ENCODE measurements around the gene BCL11A.
A peak's percentile ranks its signal among the peaks of the same experiment; 100 is the strongest.

Gene BCL11A

GRCh38 chr2:60504049-60504448, 49.4 kb downstream of the BCL11A start:
- no peak for DNase-seq

GRCh38 chr2:60502144-60502543, 51.3 kb downstream of the BCL11A start:
- DNase-seq = no peak

GRCh38 chr2:60500861-60501260, 52.6 kb downstream of the BCL11A start:
- no peak for DNase-seq

GRCh38 chr2:60499651-60500265, 53.7 kb downstream of the BCL11A start:
- DNase-seq = peak in 1 of 3 experiments; percentile 15

- no peak for DNase-seq
These were observed 54.5 kb downstream of the BCL11A start for GRCh38 chr2:60498816-60499429.

- no peak for DNase-seq
These were observed 55.2 kb downstream of the BCL11A start for GRCh38 chr2:60498127-60498815.

GRCh38 chr2:60497500-60497899, 56.0 kb downstream of the BCL11A start:
- DNase-seq = no peak

- DNase-seq = no peak
These were observed 56.5 kb downstream of the BCL11A start for GRCh38 chr2:60496956-60497355.

- no peak for DNase-seq
These were observed 57.0 kb downstream of the BCL11A start for GRCh38 chr2:60496475-60496874.

GRCh38 chr2:60495041-60495625, 58.3 kb downstream of the BCL11A start:
- DNase-seq = no peak

GRCh38 chr2:60493804-60494387, 59.6 kb downstream of the BCL11A start:
- DNase-seq = no peak

- no peak for DNase-seq
These were observed 60.9 kb downstream of the BCL11A start for GRCh38 chr2:60492548-60492947.

GRCh38 chr2:60490848-60491247, 62.6 kb downstream of the BCL11A start:
- DNase-seq = no peak

- DNase-seq = no peak
These were observed 63.0 kb downstream of the BCL11A start for GRCh38 chr2:60490441-60490840.

- DNase-seq = no peak
These were observed 64.2 kb downstream of the BCL11A start for GRCh38 chr2:60489289-60489688.

GRCh38 chr2:60488291-60488690, 65.2 kb downstream of the BCL11A start:
- no peak for DNase-seq

GRCh38 chr2:60487174-60487573, 66.3 kb downstream of the BCL11A start:
- no peak for DNase-seq

- DNase-seq = no peak
These were observed 66.9 kb downstream of the BCL11A start for GRCh38 chr2:60486551-60486950.

- no peak for DNase-seq
These were observed 67.4 kb downstream of the BCL11A start for GRCh38 chr2:60486067-60486466.

- DNase-seq = no peak
These were observed 67.9 kb downstream of the BCL11A start for GRCh38 chr2:60485550-60485949.

GRCh38 chr2:60485055-60485454, 68.4 kb downstream of the BCL11A start:
- no peak for DNase-seq

GRCh38 chr2:60484133-60484645, 69.3 kb downstream of the BCL11A start:
- DNase-seq = no peak

GRCh38 chr2:60483401-60483800, 70.1 kb downstream of the BCL11A start:
- DNase-seq = no peak
